RWPE2 (cell line): ENCODE measurements around the gene RIMOC1.

Experiments
- ATAC-seq: fragments of 200-7000 bp; cut with Tn5 transposase; 3 replicates; pipeline ENCODE4 v1.9.1; 2021; ENCODE audit warnings: low read depth
- DNase-seq: peaks from one replicate; pipeline ENCODE4 v3.0.0-alpha.2; 2020; ENCODE audit warnings: low spot score
- H3K27ac ChIP-seq: fragments of 450-650 bp; 2 replicates; pipeline ENCODE4 v1.5.1; 2017; ENCODE audit warnings: mild to moderate bottlenecking; ENCODE audit not compliant: poor library complexity, severe bottlenecking
- H3K27me3 ChIP-seq: fragments of 250-450 bp; sonication (Bioruptor Pico); 2 replicates; pipeline ENCODE4 v1.5.1; 2021; ENCODE audit warnings: mild to moderate bottlenecking, moderate library complexity; ENCODE audit not compliant: insufficient read depth, poor library complexity, severe bottlenecking
- H3K36me3 ChIP-seq: fragments of 250-450 bp; sonication (Bioruptor Pico); 2 replicates; pipeline ENCODE4 v1.5.1; 2020; ENCODE audit warnings: low read depth, mild to moderate bottlenecking, moderate library complexity
- H3K4me1 ChIP-seq: fragments of 250-450 bp; sonication (Bioruptor Pico); 2 replicates; pipeline ENCODE4 v1.5.1; 2021; ENCODE audit warnings: mild to moderate bottlenecking, moderate library complexity; ENCODE audit not compliant: insufficient read depth, poor library complexity, severe bottlenecking
- H3K4me3 ChIP-seq: fragments of 250-450 bp; sonication (Bioruptor Pico); 2 replicates; pipeline ENCODE4 v1.5.1; 2021; ENCODE audit warnings: mild to moderate bottlenecking, moderate library complexity; ENCODE audit not compliant: severe bottlenecking
- H3K9me3 ChIP-seq: fragments of 250-450 bp; sonication (Bioruptor Pico); 2 replicates; pipeline ENCODE4 v1.5.1; 2021; ENCODE audit warnings: mild to moderate bottlenecking, moderate library complexity; ENCODE audit not compliant: severe bottlenecking
- TF ChIP-seq, protein P1 (sequence below): fragments of 450-650 bp; IDR thresholded peaks from one replicate; pipeline ENCODE4 v1.5.1; 2017; ENCODE audit warnings: mild to moderate bottlenecking, moderate library complexity; ENCODE audit not compliant: poor library complexity, severe bottlenecking

The RIMOC1 gene, protein sequence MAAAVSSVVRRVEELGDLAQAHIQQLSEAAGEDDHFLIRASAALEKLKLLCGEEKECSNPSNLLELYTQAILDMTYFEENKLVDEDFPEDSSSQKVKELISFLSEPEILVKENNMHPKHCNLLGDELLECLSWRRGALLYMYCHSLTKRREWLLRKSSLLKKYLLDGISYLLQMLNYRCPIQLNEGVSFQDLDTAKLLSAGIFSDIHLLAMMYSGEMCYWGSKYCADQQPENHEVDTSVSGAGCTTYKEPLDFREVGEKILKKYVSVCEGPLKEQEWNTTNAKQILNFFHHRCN

DNA sequence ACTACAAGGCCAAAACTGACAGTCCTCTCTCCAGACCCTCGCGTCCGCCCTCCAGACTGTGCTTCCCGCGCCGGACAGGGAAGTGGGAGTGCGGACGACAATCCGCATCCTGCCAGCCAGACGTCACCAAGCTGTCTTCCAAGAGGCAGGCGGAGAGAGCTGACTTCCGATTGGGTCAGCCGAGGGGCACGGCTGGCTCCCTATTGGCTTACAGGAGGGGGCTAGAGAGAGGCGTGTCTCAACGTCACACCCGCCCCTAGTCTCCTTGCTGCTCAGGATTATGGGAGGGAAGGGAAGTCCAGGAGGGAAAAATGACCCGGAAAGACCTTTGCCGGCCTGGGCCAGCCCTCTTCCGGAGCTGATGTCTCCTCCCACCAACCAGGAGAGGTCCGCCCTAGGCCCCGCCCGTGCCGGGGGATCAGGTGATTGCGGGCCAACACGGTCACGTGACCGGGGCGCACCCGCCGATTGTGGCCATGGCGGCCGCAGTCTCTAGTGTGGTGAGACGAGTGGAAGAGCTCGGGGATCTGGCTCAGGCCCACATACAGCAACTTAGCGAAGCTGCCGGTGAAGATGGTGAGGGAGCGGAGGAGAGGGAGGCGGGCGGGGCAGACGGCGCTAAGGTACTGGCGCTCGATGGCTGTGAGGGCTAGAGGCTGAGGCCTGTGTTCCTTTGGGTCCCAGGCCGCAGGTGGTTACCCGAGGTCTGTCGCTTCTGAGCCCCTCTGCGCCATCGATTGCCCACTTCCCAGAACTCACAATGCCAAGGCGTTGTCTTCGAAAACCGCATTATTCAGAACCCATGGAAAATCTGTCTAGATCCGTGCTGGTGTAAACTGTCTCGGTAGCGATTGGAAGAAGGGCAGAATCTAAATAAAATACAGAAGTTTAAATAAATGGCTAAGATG, at the start of gene RIMOC1:
TSS of gene RIMOC1 (plus strand) at position 453 of the 908 bp plus-strand sequence. CDS start at position 477, 24 bp downstream.
- Histone ChIP-seq H3K4me3 (peak within 1 kb of the TSS; percentile 61), H3K27me3 (no peaks in the 10 kb centered on the region), H3K9me3 (no peaks in the 10 kb centered on the region), H3K36me3 (peaks cover 37% of the 10 kb centered on the region), H3K27ac (peak within 1 kb of the TSS; percentile 44), H3K4me1 (no peaks in the 10 kb centered on the region)
- peak; percentile 99 for ATAC-seq
- peak; percentile 99 for DNase-seq
- TF ChIP-seq, protein P1, sequence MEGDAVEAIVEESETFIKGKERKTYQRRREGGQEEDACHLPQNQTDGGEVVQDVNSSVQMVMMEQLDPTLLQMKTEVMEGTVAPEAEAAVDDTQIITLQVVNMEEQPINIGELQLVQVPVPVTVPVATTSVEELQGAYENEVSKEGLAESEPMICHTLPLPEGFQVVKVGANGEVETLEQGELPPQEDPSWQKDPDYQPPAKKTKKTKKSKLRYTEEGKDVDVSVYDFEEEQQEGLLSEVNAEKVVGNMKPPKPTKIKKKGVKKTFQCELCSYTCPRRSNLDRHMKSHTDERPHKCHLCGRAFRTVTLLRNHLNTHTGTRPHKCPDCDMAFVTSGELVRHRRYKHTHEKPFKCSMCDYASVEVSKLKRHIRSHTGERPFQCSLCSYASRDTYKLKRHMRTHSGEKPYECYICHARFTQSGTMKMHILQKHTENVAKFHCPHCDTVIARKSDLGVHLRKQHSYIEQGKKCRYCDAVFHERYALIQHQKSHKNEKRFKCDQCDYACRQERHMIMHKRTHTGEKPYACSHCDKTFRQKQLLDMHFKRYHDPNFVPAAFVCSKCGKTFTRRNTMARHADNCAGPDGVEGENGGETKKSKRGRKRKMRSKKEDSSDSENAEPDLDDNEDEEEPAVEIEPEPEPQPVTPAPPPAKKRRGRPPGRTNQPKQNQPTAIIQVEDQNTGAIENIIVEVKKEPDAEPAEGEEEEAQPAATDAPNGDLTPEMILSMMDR = no peak

DNA sequence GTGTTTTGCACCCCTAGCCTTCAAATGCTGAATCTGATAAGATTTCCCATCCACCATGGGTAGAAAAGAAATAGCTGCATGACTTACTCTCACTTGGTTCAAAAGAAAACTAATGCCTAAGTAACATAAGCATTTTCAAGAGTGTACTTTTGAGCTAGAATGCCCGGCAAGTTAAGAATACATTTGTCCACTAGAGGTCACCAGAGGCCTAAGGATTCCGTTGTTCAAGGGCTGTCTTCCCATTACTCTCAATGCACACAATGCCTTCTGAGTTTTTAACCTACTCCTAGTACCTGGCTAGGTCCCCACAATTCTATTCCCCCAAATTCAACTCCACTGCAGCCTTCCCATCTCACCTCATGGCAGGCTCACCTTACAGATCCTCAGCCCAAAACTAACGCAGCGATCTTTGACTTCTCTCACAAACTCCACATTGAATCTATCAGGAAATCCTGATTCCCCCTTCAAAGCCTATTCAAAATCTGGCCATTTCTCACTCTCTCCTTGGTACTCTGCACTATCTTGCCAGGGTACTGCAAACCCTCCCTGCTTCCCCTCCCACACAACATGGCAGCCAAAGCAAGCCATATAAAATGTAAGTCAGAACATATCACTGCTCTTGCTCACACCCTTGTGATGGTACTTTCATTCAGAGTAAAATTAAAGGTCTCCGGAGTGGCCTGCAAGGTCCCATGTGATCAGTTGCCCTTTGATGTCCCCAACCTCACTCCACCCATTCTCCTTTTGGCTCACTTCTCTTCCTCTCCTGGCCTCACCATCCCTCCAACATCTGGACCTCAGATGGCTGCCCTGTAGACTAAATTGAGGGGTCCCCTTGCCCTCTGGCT, 47.3 kb upstream of the RIMOC1 start:
- Histone ChIP-seq H3K27ac (no peak overlapping the region), H3K27me3 (no peaks in the 10 kb centered on the region), H3K36me3 (peaks cover 80% of the 10 kb centered on the region), H3K4me1 (no peaks in the 10 kb centered on the region), H3K9me3 (no peaks in the 10 kb centered on the region), H3K4me3 (no peak overlapping the region)
- TF ChIP-seq, protein P1 = peak; percentile 95
- DNase-seq (no peak), ATAC-seq (peak; percentile 96)

DNA sequence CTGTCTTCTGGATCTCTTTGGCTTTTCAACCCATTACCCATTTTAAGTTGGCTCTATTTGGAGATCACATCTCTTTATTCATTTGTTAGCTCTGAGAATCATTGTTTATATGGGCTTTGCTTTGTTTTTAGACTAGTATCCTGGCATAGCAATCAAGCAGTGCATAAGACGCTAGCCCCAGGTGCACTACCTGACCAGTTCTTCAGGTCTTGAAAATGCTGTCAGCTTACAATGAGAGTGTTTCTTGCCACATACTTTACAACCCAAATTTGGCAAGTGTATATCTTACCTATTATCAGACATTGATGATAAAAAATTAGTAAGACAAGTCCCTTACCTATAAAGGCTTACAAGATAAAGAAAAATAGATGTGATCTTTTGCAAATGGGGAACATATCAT, 46.2 kb upstream of the RIMOC1 start:
- no peak for DNase-seq
- Histone ChIP-seq H3K4me3 (no peak overlapping the region), H3K27ac (no peak overlapping the region), H3K27me3 (no peaks in the 10 kb centered on the region), H3K36me3 (peaks cover 80% of the 10 kb centered on the region), H3K4me1 (no peaks in the 10 kb centered on the region), H3K9me3 (no peaks in the 10 kb centered on the region)
- ATAC-seq = no peak
- TF ChIP-seq, protein P1 = no peak

DNA sequence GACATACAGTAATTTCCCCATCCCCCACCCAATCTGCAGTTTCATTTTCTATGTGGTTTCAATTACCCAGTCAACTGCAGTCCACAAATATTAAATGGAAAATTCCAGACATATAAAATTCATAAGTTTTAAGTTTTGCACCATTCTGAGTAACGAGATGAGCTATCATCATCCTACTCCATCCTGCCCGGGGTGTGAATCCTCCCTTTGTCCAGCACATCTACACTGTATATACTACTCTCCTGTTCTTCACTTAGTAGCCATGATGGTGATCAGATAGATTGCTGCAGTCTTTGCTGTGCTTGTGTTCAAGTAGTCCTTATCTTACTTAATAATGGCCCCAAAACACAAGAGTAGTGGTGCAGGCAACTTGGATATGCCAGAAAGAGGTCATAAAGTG, 45.3 kb upstream of the RIMOC1 start:
- H3K36me3 ChIP-seq = peaks cover 75% of the 10 kb centered on the region
- no peaks in the 10 kb centered on the region for H3K4me1 ChIP-seq
- no peak for ATAC-seq
- H3K4me3 ChIP-seq = no peak overlapping the region
- TF ChIP-seq, protein P1 = no peak
- H3K9me3 ChIP-seq = no peaks in the 10 kb centered on the region
- H3K27me3 ChIP-seq = no peaks in the 10 kb centered on the region
- DNase-seq = no peak
- H3K27ac ChIP-seq = no peak overlapping the region
